BE2C (cell line): ENCODE results near the gene FTSJ3.

Experiments
- DNase-seq: peaks from one replicate; pipeline ENCODE4 v3.0.0-alpha.2; 2020
- H3K27me3 ChIP-seq: fragments of 250-450 bp; sonication (Bioruptor Pico); 2 replicates; pipeline ENCODE4 v1.5.1; 2020; ENCODE audit warnings: mild to moderate bottlenecking
- H3K36me3 ChIP-seq: fragments of 250-450 bp; sonication (Bioruptor Pico); 2 replicates; pipeline ENCODE4 v1.5.1; 2020; ENCODE audit warnings: mild to moderate bottlenecking
- H3K4me1 ChIP-seq: fragments of 250-450 bp; sonication (Bioruptor Pico); 2 replicates; pipeline ENCODE4 v1.5.1; 2020
- H3K4me3 ChIP-seq: 2 replicates; pipeline ENCODE4 v1.5.1; 2011; ENCODE audit warnings: low read depth, low read length
- H3K9me3 ChIP-seq: fragments of 250-450 bp; sonication (Bioruptor Pico); 2 replicates; pipeline ENCODE4 v1.5.1; 2020
- CTCF ChIP-seq: IDR thresholded peaks from 2 replicates; pipeline ENCODE4 v1.5.1; 2012; ENCODE audit warnings: mild to moderate bottlenecking, low read depth, low read length

Gene FTSJ3

GRCh38 chr17:63833741-63834373 lies 6.4 kb upstream of the FTSJ3 start:
- Histone ChIP-seq H3K9me3 (no peaks in the 10 kb centered on the region), H3K36me3 (peaks cover 84% of the 10 kb centered on the region), H3K4me1 (peaks cover 10% of the 10 kb centered on the region), H3K27me3 (no peaks in the 10 kb centered on the region), H3K4me3 (no peak overlapping the region)
- DNase-seq, result no peak
- no peak for TF ChIP-seq CTCF

DNA sequence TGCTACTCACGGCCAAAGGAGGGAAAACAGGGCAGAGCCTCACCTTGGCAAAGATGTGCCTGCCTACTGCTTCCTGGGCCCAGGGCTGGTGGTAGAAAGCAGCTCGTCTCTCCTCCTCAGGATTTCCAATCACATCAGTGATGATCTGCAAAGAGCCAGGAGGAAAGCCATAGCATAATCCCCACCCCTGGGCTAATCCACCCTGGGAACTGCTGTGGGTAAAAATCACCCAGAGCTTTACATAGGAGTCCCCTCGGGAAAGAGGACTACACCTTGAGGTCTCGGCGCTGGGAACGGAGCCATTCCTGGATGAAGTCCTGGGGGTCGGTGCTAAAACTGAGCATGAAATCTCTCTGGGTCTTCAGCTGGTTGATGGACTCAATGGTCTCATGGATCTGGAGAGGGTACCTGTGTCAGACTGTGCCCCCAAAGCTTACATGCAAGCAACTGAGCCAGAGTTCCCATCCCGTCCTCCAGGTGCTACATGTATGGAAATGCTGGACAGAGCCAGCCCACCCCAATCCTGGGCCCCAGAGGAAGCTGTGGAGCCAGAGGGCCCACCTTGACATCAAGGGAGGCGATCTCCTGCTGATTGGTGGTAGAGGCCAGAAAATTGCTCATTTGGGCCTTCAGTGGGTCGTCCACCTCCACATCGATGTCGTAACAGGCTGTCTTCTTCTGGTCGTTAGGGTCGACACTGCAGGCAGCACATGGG lies 5.7 kb upstream of the FTSJ3 start:
- no peak for DNase-seq
- no peaks in the 10 kb centered on the region for H3K9me3 ChIP-seq
- TF ChIP-seq CTCF, result no peak
- H3K4me3 ChIP-seq, result no peak overlapping the region
- H3K36me3 ChIP-seq, result peaks cover 91% of the 10 kb centered on the region
- peaks cover 7% of the 10 kb centered on the region for H3K4me1 ChIP-seq
- H3K27me3 ChIP-seq, result no peaks in the 10 kb centered on the region

- H3K4me3 ChIP-seq, result no peak overlapping the region
- no peaks in the 10 kb centered on the region for H3K9me3 ChIP-seq
- peak; percentile 16; the same call in 1 of the 2 replicates for TF ChIP-seq CTCF
- peaks cover 7% of the 10 kb centered on the region for H3K4me1 ChIP-seq
- H3K27me3 ChIP-seq, result no peaks in the 10 kb centered on the region
- H3K36me3 ChIP-seq, result peaks cover 89% of the 10 kb centered on the region
- no peak for DNase-seq
These were observed 5.0 kb upstream of the FTSJ3 start for GRCh38 chr17:63832455-63832854.

DNA sequence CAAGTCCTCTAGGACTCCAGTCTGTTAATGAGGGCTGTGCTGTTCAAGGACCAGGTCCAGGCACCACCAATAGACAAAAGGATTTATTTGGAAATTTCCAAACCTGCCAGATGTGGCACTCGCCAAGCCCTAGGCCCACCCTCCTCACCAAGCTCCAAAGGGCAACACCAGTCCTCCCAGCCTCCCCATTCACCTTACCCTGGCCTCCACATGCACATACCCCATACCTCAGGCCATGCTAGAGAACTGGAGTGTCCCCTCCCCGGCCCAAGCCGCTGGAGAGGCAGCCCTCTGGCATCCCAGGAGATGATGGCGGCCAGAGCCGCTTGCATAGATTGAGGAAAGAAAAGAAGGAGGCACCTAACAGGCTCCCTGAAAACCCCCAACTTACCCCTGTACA lies 4.6 kb upstream of the FTSJ3 start:
- no peak for TF ChIP-seq CTCF
- Histone ChIP-seq H3K4me3 (no peak overlapping the region), H3K36me3 (peaks cover 84% of the 10 kb centered on the region), H3K9me3 (no peaks in the 10 kb centered on the region), H3K27me3 (no peaks in the 10 kb centered on the region), H3K4me1 (peaks cover 7% of the 10 kb centered on the region)
- DNase-seq, result no peak

DNA sequence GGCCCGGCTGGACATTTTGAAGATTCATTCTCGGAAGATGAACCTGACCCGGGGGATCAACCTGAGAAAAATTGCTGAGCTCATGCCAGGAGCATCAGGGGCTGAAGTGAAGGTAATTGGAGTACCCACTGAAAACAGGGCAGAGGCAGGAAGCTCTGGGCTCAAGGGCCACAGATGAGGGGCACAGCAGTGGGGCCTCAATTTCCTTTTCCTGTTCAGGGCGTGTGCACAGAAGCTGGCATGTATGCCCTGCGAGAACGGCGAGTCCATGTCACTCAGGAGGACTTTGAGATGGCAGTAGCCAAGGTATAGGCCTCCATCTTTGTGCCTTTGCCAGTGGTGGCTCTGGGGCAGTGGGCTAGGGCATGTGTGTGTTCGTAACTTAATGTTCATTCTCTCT lies 4.0 kb upstream of the FTSJ3 start:
- no peaks in the 10 kb centered on the region for H3K9me3 ChIP-seq
- H3K4me1 ChIP-seq, result peaks cover 7% of the 10 kb centered on the region
- no peak for TF ChIP-seq CTCF
- no peak overlapping the region for H3K4me3 ChIP-seq
- DNase-seq, result no peak
- peaks cover 79% of the 10 kb centered on the region for H3K36me3 ChIP-seq
- no peaks in the 10 kb centered on the region for H3K27me3 ChIP-seq

DNA sequence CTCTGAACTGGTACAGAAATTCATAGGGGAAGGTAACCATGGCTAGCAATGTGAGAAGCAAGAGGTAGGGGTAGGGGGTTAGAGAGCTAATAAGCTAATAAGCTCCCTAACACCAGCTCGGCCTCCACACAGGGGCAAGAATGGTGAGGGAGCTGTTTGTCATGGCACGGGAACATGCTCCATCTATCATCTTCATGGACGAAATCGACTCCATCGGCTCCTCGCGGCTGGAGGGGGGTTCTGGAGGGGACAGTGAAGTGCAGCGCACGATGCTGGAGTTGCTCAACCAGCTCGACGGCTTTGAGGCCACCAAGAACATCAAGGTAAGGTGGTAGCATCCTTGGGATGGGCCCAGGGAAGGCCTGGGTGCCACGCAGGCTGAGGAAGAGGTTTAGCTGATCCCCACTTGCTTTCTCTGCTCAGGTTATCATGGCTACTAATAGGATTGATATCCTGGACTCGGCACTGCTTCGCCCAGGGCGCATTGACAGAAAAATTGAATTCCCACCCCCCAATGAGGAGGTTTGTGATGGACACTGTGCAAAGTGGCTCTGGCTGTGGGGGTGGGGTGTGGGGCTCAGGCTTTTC lies 3.5 kb upstream of the FTSJ3 start:
- no peaks in the 10 kb centered on the region for H3K27me3 ChIP-seq
- no peak for DNase-seq
- H3K9me3 ChIP-seq, result no peaks in the 10 kb centered on the region
- H3K4me3 ChIP-seq, result no peak overlapping the region
- H3K4me1 ChIP-seq, result peaks cover 7% of the 10 kb centered on the region
- peaks cover 77% of the 10 kb centered on the region for H3K36me3 ChIP-seq
- no peak for TF ChIP-seq CTCF
